ENCODE results near the gene LRRC42. TPM values are rescaled to one million over a fixed set of nuclear protein-coding genes. Genes with fewer than 3 reads are reported as not detected.

The LRRC42 gene
- 25.2 to 28.2 TPM (median 27.4 TPM) in 5 replicates for total RNA-seq (2022; extraction: Qiagen RNA extraction; ENCODE audit: low read depth)

GRCh38 chr1:53946252-53947171 lies at the start of gene LRRC42:
Gene LRRC42, plus strand, starts transcription at chr1:53946350. Its CDS starts 5,650 bp downstream, at chr1:53952000.

GRCh38 chr1:53945433-53946251 lies 508 bp upstream of the LRRC42 start, which contains the start of gene IFT25:
Gene IFT25, minus strand, starts transcription at chr1:53945699. Its CDS starts 5,617 bp downstream, at chr1:53940082.

Other genes starting within 250 kb of the LRRC42 start
- gene GLIS1, start 207.2 kb upstream of the LRRC42 start, total RNA-seq (2022; extraction: Qiagen RNA extraction; ENCODE audit: low read depth): 0.05 TPM in 2 of 5 replicates, not detected in the others
- 13.5 to 26.3 TPM (median 25.5 TPM) in 5 replicates for gene NDC1, start 108.1 kb upstream of the LRRC42 start, total RNA-seq (2022; extraction: Qiagen RNA extraction; ENCODE audit: low read depth)
- gene YIPF1, start 56.6 kb upstream of the LRRC42 start, total RNA-seq (2022; extraction: Qiagen RNA extraction; ENCODE audit: low read depth): 12.9 to 15.8 TPM (median 13.3 TPM) in 5 replicates
- not detected in 5 replicates for gene DIO1, start 52.2 kb upstream of the LRRC42 start, total RNA-seq (2022; extraction: Qiagen RNA extraction; ENCODE audit: low read depth)
- 20.4 to 40.7 TPM (median 28.9 TPM) in 5 replicates for gene IFT25, start 651 bp upstream of the LRRC42 start, total RNA-seq (2022; extraction: Qiagen RNA extraction; ENCODE audit: low read depth)
- gene LDLRAD1, start 71.8 kb downstream of the LRRC42 start, total RNA-seq (2022; extraction: Qiagen RNA extraction; ENCODE audit: low read depth): not detected in 5 replicates
- 93.3 to 126 TPM (median 123 TPM) in 5 replicates for gene TMEM59, start 106.9 kb downstream of the LRRC42 start, total RNA-seq (2022; extraction: Qiagen RNA extraction; ENCODE audit: low read depth)
- 1.6 to 3.0 TPM (median 2.5 TPM) in 5 replicates for gene TCEANC2, start 107.3 kb downstream of the LRRC42 start, total RNA-seq (2022; extraction: Qiagen RNA extraction; ENCODE audit: low read depth)
- gene CDCP2, start 206.7 kb downstream of the LRRC42 start, total RNA-seq (2022; extraction: Qiagen RNA extraction; ENCODE audit: low read depth): not detected in 5 replicates